Measurements from ENCODE around the gene PACSIN1.

The PACSIN1 gene

GRCh38 chr6:34465531-34466241 lies at the start of gene PACSIN1:
PACSIN1 (plus strand) TSS chr6:34466076; CDS start chr6:34526306, 60,230 bp downstream.
- peak; percentile 66 for DNase-seq

GRCh38 chr6:34416877-34417371 lies 49.0 kb upstream of the PACSIN1 start:
- DNase-seq = no peak

GRCh38 chr6:34418367-34418766 lies 47.5 kb upstream of the PACSIN1 start:
- DNase-seq = no peak

- DNase-seq = no peak
These were observed 42.6 kb upstream of the PACSIN1 start for GRCh38 chr6:34423254-34423653.

- DNase-seq = no peak
These were observed 41.4 kb upstream of the PACSIN1 start for GRCh38 chr6:34424200-34425131.

- DNase-seq = no peak
These were observed 40.8 kb upstream of the PACSIN1 start for GRCh38 chr6:34425132-34425497.

GRCh38 chr6:34425498-34426410 lies 40.1 kb upstream of the PACSIN1 start, which contains the start of gene RPS10:
RPS10 (minus strand) TSS chr6:34426069; CDS start chr6:34425221, 848 bp downstream.
- DNase-seq = peak; percentile 98

GRCh38 chr6:34435916-34436315 lies 30.0 kb upstream of the PACSIN1 start:
- no peak for DNase-seq

GRCh38 chr6:34436803-34437643 lies 28.9 kb upstream of the PACSIN1 start:
- DNase-seq = no peak

- no peak for DNase-seq
These were observed 28.3 kb upstream of the PACSIN1 start for GRCh38 chr6:34437644-34437970.

- no peak for DNase-seq
These were observed 27.2 kb upstream of the PACSIN1 start for GRCh38 chr6:34438705-34439104.

GRCh38 chr6:34439442-34439841 lies 26.4 kb upstream of the PACSIN1 start:
- no peak for DNase-seq

- DNase-seq = no peak
These were observed 24.4 kb upstream of the PACSIN1 start for GRCh38 chr6:34441526-34441925.

- DNase-seq = no peak
These were observed 20.5 kb upstream of the PACSIN1 start for GRCh38 chr6:34445313-34445860.

GRCh38 chr6:34447386-34447785 lies 18.5 kb upstream of the PACSIN1 start:
- no peak for DNase-seq

- no peak for DNase-seq
These were observed 18.0 kb upstream of the PACSIN1 start for GRCh38 chr6:34447910-34448309.

GRCh38 chr6:34451192-34451591 lies 14.7 kb upstream of the PACSIN1 start:
- DNase-seq = no peak

- no peak for DNase-seq
These were observed 10.0 kb upstream of the PACSIN1 start for GRCh38 chr6:34455831-34456230.

- no peak for DNase-seq
These were observed 8.5 kb upstream of the PACSIN1 start for GRCh38 chr6:34457382-34457741.

- no peak for DNase-seq
These were observed 7.8 kb upstream of the PACSIN1 start for GRCh38 chr6:34457742-34458735.

All from eye (tissue), 1 donor.